GM12878 (cell line): Measurements from ENCODE around the gene REV3L. TPM values are rescaled to one million over a fixed set of nuclear protein-coding genes. Genes with fewer than 3 reads are reported as not detected.

ENCODE experiments used
- ATAC-seq: fragments of 200-7000 bp; cut with Tn5 transposase; 3 replicates; pipeline ENCODE4 v1.9.1; 2020; ENCODE audit warnings: mild to moderate bottlenecking, moderate library complexity
- BruUV-seq: library from RNA; stranded (reverse); fragments of 400-500 nt; replicated peaks from 2 replicates; lab custom pipeline; 2021; lab: Mats Ljungman, UMichigan
- CTCF ChIA-PET: fragments of 300-600 bp; sonication (Branson Sonifier 250); formaldehyde crosslinking; extraction: SDS; loops from one replicate; lab custom pipeline; 2021; ENCODE audit warnings: inconsistent platforms; lab: Yijun Ruan, JAX
- POLR2A ChIA-PET: fragments of 350-600 bp; formaldehyde crosslinking; extraction: SDS; loops from one replicate; lab custom pipeline; 2021; ENCODE audit warnings: inconsistent platforms; lab: Charles Lee
- RAD21 ChIA-PET: fragments of 300-600 bp; sonication (Branson Sonifier 250); formaldehyde crosslinking; loops from one replicate; lab custom pipeline; 2023; ENCODE audit warnings: antibody characterized with exemption; ENCODE audit not compliant: unreplicated experiment; lab: Charles Lee
- SMC1A ChIA-PET: fragments of 300-600 bp; sonication (Branson Sonifier 250); formaldehyde crosslinking; loops from one replicate; lab custom pipeline; 2023; ENCODE audit not compliant: unreplicated experiment, uncharacterized antibody; lab: Charles Lee
- DNase-seq: peaks from one replicate; pipeline ENCODE4 v3.0.0-alpha.2; 2011; ENCODE audit warnings: low read depth, low spot score
- FAIRE-seq: peaks from 3 replicates; lab custom pipeline; 2011; peaks lifted over from hg19 to GRCh38; lab: Jason Lieb, UNC
- H2AFZ ChIP-seq: 2 replicates; pipeline ENCODE4 v1.6.0; 2011; ENCODE audit warnings: low read depth, low read length, control low read depth; ENCODE audit not compliant: control insufficient read depth
- H3K27ac ChIP-seq: 2 replicates; pipeline ENCODE4 v1.5.1; 2011; ENCODE audit warnings: control low read depth; ENCODE audit not compliant: control insufficient read depth, insufficient read depth
- H3K27me3 ChIP-seq, 2 experiments: replicated peaks in 1 of 2; 2 replicates each; pipeline versions ENCODE4 v1.6.0 to v1.6.1; 2011; ENCODE audit warnings: low read length in 1 of 2; ENCODE audit not compliant: control insufficient read depth in 2 of 2, insufficient read depth in 2 of 2
- H3K36me3 ChIP-seq, 2 experiments: 2 replicates each; pipeline ENCODE4 v1.5.1; 2011; ENCODE audit warnings: low read length in 1 of 2; ENCODE audit not compliant: control insufficient read depth in 2 of 2, insufficient read depth in 2 of 2
- H3K4me1 ChIP-seq: 2 replicates; pipeline ENCODE4 v1.6.1; 2011; ENCODE audit warnings: mild to moderate bottlenecking, low read length, moderate library complexity, mixed read lengths; ENCODE audit not compliant: control insufficient read depth, insufficient read depth
- H3K4me2 ChIP-seq: 2 replicates; pipeline ENCODE4 v1.6.0; 2011; ENCODE audit warnings: control low read depth; ENCODE audit not compliant: control insufficient read depth, insufficient read depth
- H3K4me3 ChIP-seq: fragments of 200-600 bp; sonication (generic); 2 replicates; pipeline ENCODE4 v1.5.1; 2016
- H3K79me2 ChIP-seq: 2 replicates; pipeline ENCODE4 v1.6.0; 2011; ENCODE audit warnings: low read length; ENCODE audit not compliant: control insufficient read depth, insufficient read depth
- H3K9ac ChIP-seq: 2 replicates; pipeline ENCODE4 v1.8.0; 2011; ENCODE audit warnings: low read length, control low read depth, mixed read lengths; ENCODE audit not compliant: control insufficient read depth, insufficient read depth
- H3K9me3 ChIP-seq: replicated peaks from 3 replicates; pipeline ENCODE4 v1.5.1; 2011; ENCODE audit warnings: mild to moderate bottlenecking, low read length; ENCODE audit not compliant: control insufficient read depth, insufficient read depth
- H4K20me1 ChIP-seq: 2 replicates; pipeline ENCODE4 v1.6.0; 2011; ENCODE audit not compliant: control insufficient read depth, insufficient read depth
- EED ChIP-seq: sonication (generic); IDR thresholded peaks from 2 replicates; pipeline ENCODE4 v1.6.1; 2016; ENCODE audit warnings: antibody characterized with exemption, low read depth
- HDGF ChIP-seq: fragments of 450-650 bp; IDR thresholded peaks from 2 replicates; pipeline ENCODE4 v1.6.1; 2016; ENCODE audit warnings: antibody characterized with exemption
- RFX5 ChIP-seq: IDR thresholded peaks from 2 replicates; pipeline ENCODE4 v1.6.1; 2011; ENCODE audit warnings: low read depth, low read length, improper control_type of control experiment
- SUZ12 ChIP-seq: fragments of 200-600 bp; sonication (generic); IDR thresholded peaks from one replicate; pipeline ENCODE4 v1.6.1; 2018; ENCODE audit warnings: antibody characterized with exemption, mild to moderate bottlenecking; ENCODE audit not compliant: unreplicated experiment
- ZBED1 ChIP-seq: IDR thresholded peaks from 2 replicates; pipeline ENCODE4 v1.6.1; 2016; ENCODE audit warnings: borderline replicate concordance
- WGBS: methylation state at CpG from one replicate; pipeline ENCODE4 v1.1.6; 2016; ENCODE audit warnings: low lambda C conversion rate; ENCODE audit not compliant: insufficient replicate concordance, insufficient coverage; ENCODE audit errors: missing lambda C conversion rate; 5-methylcytosine and 5-hydroxymethylcytosine counted together
- in situ Hi-C: fragments of 300-500 bp; cut with MboI; formaldehyde crosslinking; loops from 9 replicates; pipeline ENCODE4 v1.14.3; 2018; ENCODE audit warnings: mixed read lengths
- intact Hi-C: fragments of 100-400 bp; cut with micrococcal nuclease; formaldehyde crosslinking; loops from one replicate; pipeline ENCODE4 v1.14.2; 2022; ENCODE audit not compliant: unreplicated experiment
- polyA plus RNA-seq, 11 experiments: library from polyadenylated mRNA; depleted of rRNA in 4 of 11; unstranded in 6 of 11; stranded (reverse) in 5 of 11; fragments of >200 nt; fragmentation: Nextera tagmentation in 4 of 11; fragmentation: Illumina TruSeq in 1 of 11; extraction: Ambion mirVana in 4 of 11; extraction: Trizol in 1 of 11; gene quantifications; 1 replicate in 1 of 11; 2 replicates in 10 of 11; pipeline versions ENCODE4 v1.2.1 to v1.2.3, GENCODE V29; 2011 to 2016; ENCODE audit warnings: inconsistent platforms in 2 of 11, missing spikeins in 2 of 11, low read depth in 1 of 11
- total RNA-seq, 4 experiments: library from RNA; depleted of rRNA in 3 of 4; stranded (reverse); fragments of >200 nt in 3 of 4; fragmentation: Illumina TruSeq in 1 of 4; extraction: Trizol in 1 of 4; gene quantifications; 2 replicates each; pipeline versions ENCODE4 v1.2.1 to v1.2.3, GENCODE V29; 2013 to 2021
- TF ChIP-seq, protein P1 (sequence below): fragments of 450-650 bp; IDR thresholded peaks from 2 replicates; pipeline ENCODE4 v1.6.1; 2016; ENCODE audit warnings: mild to moderate bottlenecking, moderate library complexity, borderline replicate concordance

REV3L gene
- total and polyA plus RNA-seq, 10 of the 15 experiments (the other 5 are each of a cell fraction or from before 2014, with no cell fraction given) = 7.6 to 33.6 (median 21.5) TPM

GRCh38 chr6:111263837-111264236 is 219.2 kb downstream of the REV3L start (continued):
- no peak for TF ChIP-seq EED

DNA sequence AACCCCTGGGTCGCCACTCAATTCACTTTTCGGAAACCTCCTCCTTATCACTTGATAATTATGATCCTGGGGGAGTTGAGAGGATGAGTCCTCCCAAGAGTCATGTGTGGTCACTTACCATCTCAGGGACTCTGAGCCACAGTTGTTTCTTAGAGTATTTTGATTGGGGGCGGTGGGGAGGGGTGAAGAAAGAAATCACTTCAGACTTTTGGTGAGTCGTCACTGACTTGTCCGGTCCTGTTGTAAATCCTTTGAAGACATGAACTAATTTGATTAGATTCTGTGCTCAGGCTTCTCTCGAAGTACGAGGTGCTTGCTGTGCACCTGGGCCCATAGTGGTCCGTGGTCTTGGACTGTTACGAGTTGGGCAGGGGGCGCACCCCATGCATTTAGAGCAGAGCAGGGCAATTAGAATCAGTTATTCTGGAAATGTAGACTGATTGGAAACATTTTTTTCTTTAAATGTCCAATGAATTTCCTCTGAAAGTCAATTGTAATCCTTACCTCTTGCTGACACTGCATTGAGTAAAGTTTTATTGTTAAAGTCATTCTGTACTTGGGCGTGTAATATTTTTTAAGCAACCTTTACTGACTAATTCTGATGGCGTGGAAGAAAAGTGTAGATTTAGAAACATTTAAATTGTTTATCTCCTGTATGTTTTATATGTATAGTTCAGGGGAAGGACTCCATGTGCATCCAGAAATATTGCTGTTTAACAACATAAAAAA is 222.3 kb downstream of the REV3L start:
- TF ChIP-seq HDGF = no peak
- no peak for TF ChIP-seq ZBED1
- no peak for TF ChIP-seq SUZ12
- no peak for TF ChIP-seq RFX5
- TF ChIP-seq, protein P1, sequence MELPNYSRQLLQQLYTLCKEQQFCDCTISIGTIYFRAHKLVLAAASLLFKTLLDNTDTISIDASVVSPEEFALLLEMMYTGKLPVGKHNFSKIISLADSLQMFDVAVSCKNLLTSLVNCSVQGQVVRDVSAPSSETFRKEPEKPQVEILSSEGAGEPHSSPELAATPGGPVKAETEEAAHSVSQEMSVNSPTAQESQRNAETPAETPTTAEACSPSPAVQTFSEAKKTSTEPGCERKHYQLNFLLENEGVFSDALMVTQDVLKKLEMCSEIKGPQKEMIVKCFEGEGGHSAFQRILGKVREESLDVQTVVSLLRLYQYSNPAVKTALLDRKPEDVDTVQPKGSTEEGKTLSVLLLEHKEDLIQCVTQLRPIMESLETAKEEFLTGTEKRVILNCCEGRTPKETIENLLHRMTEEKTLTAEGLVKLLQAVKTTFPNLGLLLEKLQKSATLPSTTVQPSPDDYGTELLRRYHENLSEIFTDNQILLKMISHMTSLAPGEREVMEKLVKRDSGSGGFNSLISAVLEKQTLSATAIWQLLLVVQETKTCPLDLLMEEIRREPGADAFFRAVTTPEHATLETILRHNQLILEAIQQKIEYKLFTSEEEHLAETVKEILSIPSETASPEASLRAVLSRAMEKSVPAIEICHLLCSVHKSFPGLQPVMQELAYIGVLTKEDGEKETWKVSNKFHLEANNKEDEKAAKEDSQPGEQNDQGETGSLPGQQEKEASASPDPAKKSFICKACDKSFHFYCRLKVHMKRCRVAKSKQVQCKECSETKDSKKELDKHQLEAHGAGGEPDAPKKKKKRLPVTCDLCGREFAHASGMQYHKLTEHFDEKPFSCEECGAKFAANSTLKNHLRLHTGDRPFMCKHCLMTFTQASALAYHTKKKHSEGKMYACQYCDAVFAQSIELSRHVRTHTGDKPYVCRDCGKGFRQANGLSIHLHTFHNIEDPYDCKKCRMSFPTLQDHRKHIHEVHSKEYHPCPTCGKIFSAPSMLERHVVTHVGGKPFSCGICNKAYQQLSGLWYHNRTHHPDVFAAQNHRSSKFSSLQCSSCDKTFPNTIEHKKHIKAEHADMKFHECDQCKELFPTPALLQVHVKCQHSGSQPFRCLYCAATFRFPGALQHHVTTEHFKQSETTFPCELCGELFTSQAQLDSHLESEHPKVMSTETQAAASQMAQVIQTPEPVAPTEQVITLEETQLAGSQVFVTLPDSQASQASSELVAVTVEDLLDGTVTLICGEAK = peak; percentile 78
- TF ChIP-seq, all 136 proteins: peak for 1
- Histone ChIP-seq H3K36me3 (peaks cover 0 to 8% of the 10 kb centered on the region in 2 experiments; a peak in 1 of 4 replicates), H3K4me1 (no peaks in the 10 kb centered on the region), H3K9ac (peak overlapping the region; percentile 25; the same call in 1 of the 2 replicates), H3K4me3 (peak overlapping the region; percentile 72), H3K4me2 (peak overlapping the region; percentile 26), H2AFZ (no peak overlapping the region), H3K9me3 (no peaks in the 10 kb centered on the region; the same call in 1 of the 3 replicates), H3K79me2 (peaks cover 31% of the 10 kb centered on the region), H4K20me1 (no peaks in the 10 kb centered on the region), H3K27ac (no peak overlapping the region), H3K27me3 (no peaks in the 10 kb centered on the region)
- ChIA-PET SMC1A (interaction anchor here (2.1 to 3.2 kb wide), 4 partner anchors 218 to 826 kb away, joined by 12 to 153 read pairs (median 21); partner anchors contain the start of genes FAM229B, TRAF3IP2 and TUBE1), POLR2A (no interaction called here), RAD21 (interaction anchor here (0.8 to 4.6 kb wide), 5 partner anchors 30 to 502 kb away, joined by 3 to 263 read pairs (median 6); partner anchors contain the start of gene TRAF3IP2), CTCF (interaction anchor here (0.6 to 3.3 kb wide), 3 partner anchors 218 to 230 kb away, joined by 3 to 215 read pairs (median 22); no protein-coding TSS in a partner anchor)
- intact Hi-C loops = no loop called here
- FAIRE-seq (no peak), DNase-seq (no peak), ATAC-seq (no peak)
- WGBS = 87% methylated on average over 12 of the region's 12 CpGs
- in situ Hi-C loops = loop anchor here (5.0 kb wide), 1 partner anchor 217 kb away; no protein-coding TSS in a partner anchor
- BruUV-seq = no TSS peak
